ENCODE measurements around the gene CACNA1I.

Gene CACNA1I

GRCh38 chr22:39645532-39645931, 75.0 kb downstream of the CACNA1I start:
- FAIRE-seq: no peak
- no peak for TF ChIP-seq CTCF (IDR thresholded peaks at IDR 0.05; ENCODE audit: insufficient read depth, missing control alignments)
- DNase-seq (ENCODE audit: insufficient read length, low spot score): no peak

DNA sequence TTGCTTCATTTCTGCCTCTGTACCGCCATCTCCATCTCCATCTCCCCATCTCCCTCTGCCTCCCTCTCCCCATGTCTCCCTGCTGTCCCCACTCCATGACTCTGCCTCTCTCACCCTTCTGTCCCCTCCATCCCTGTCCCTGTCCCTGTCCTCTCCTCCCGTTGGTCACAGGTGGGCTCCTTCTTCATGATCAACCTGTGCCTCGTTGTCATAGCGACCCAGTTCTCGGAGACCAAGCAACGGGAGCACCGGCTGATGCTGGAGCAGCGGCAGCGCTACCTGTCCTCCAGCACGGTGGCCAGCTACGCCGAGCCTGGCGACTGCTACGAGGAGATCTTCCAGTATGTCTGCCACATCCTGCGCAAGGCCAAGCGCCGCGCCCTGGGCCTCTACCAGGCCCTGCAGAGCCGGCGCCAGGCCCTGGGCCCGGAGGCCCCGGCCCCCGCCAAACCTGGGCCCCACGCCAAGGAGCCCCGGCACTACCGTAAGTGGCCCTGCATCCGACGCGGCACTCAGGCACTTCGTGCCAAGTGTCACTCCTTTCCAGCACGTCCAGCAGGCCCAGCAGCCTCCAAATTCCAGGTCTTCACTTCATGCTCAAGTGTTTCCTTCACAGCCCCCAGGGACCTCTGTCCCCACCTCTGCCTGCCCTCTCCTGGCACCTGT, 76.0 kb downstream of the CACNA1I start:
- TF ChIP-seq CTCF (IDR thresholded peaks at IDR 0.05; ENCODE audit: insufficient read depth, missing control alignments): no peak
- DNase-seq (ENCODE audit: insufficient read length, low spot score) (no peak), FAIRE-seq (no peak)

- DNase-seq (ENCODE audit: insufficient read length, low spot score) (no peak), FAIRE-seq (no peak)
- no peak for TF ChIP-seq CTCF (IDR thresholded peaks at IDR 0.05; ENCODE audit: insufficient read depth, missing control alignments)
These were observed 77.5 kb downstream of the CACNA1I start for GRCh38 chr22:39647836-39648629.

DNA sequence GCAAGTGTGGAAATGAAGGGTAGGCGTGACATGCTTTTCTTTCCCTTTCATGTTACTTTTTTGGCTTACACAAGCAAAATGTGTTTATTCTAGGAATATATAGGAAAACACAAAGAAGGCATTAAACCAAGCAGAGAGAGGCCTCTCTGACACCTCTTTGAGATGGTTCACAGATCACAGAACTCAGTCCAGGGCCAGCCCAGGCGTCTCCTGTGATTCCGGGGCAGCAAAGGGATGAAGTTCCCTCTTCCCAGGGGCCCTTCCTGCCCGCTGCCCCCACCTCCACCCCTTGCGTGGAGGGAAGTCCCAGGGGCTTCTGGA, 78.0 kb downstream of the CACNA1I start:
- FAIRE-seq (no peak), DNase-seq (ENCODE audit: insufficient read length, low spot score) (no peak)
- no peak for TF ChIP-seq CTCF (IDR thresholded peaks at IDR 0.05; ENCODE audit: insufficient read depth, missing control alignments)

GRCh38 chr22:39649500-39650089, 79.0 kb downstream of the CACNA1I start:
- TF ChIP-seq CTCF (IDR thresholded peaks at IDR 0.05; ENCODE audit: insufficient read depth, missing control alignments): no peak
- no peak for FAIRE-seq

DNA sequence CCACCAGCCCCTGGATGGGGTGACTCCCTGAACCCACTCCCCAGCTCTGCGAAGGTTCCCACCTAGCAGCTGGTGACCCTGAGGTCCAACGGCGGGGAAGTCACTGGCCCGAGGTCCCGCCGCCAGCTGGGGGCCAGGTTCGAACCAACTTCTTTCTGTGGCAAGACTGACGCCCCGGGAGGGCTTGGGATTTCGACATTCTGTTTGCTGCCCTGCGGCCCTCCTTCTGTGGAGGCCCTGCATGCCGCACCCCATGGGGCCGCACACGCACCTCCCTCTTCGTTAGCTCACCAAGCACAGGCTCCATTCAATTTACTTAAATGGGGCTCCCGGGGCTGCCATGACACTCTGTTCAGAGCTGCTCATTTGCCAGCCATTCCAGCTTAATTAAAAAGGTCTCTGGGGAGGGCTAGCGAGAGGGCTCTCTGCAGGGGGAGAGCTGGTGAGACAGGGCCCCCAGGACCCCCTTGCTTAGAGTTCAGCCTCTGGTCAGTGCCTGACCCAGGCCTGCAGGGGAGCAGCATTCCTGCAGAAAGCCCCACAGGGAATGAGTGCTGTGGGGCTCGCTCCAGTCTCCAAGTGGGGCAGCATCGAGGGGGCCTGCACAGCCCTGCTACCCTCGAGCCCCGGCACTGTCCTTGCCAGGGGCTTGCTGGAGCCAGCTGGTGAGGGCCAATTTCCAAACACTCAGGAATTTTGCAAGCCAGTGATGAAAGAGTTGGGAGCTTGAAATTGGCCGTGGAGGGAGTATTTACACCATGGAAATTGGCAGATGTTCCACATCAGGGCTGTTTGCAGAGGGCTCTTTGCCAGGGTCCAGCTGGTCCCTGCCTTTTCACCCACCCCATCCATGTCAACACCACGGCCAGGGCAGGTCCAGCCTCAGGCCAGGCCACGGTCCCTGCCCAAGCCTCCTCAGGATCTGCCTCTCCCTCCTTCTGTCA, 80.8 kb downstream of the CACNA1I start:
- no peak for DNase-seq (ENCODE audit: insufficient read length, low spot score)
- no peak for FAIRE-seq
- TF ChIP-seq CTCF (IDR thresholded peaks at IDR 0.05; ENCODE audit: insufficient read depth, missing control alignments): no peak

More at GRCh38 chr22:39649500-39650089, 79.0 kb downstream of the CACNA1I start:
- no peak for DNase-seq (ENCODE audit: insufficient read length, low spot score)

All from D721Med (cell line).